Measurements from ENCODE around the gene SERAC1.

Gene SERAC1

GRCh38 chr6:158118886-158119285 lies 49.2 kb downstream of the SERAC1 start:
- DNase-seq = no peak

DNA sequence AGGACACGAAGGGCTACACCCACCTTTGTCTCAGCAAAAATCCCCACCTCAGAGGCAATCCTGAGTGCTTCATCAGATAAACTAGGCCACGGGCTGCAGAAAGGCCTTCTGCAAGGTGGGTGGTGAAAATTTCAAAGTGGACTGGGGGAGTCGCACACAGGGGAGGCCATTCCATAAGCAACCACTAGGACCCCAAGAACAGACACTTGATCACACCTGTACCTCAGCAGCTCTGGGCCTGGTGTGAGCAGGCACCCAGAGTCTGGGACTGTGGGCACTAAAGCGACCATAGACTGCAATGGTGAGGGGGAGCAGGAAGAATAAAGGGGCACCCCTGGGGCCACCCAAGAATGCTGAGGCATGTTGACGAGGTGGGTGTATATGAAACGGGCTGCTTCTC lies 52.6 kb downstream of the SERAC1 start:
- DNase-seq = no peak

DNA sequence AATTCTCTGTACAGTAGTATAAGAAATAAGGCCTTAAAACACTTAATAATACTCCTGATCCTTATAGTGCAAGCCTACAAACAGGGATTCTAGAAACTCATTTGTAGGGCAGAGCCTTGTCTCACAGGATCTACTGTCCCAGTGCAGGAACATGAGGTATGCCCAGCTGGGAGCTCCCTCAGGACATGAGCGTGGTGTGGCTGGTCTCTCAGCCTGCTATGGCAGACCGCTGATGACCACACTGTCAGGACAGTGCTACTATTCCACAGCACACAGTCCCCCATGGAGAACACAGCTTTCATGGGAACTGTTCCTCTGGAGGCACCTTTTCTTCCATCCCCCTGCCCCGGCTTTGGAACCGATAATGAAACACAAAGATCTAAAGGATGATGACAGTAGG lies 53.0 kb downstream of the SERAC1 start:
- DNase-seq = no peak

DNA sequence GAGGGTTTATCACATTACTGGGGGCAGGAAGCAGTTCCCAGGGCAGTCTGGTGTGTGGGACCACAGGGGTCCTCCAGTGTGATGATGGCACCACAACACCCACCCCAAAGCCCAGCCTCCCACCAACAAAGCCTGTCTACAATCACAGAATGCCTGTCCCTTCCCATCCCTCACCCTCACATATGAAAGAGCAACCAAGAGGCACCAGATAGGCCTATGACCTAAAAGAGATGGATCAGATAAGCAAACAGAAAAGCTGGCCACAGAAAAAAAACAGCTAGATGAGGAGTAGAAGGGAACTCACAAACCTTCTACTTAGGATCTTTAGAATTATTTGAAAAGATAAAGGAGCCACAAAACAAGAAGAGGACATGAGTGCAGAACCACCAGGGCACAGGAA lies 54.3 kb downstream of the SERAC1 start:
- no peak for DNase-seq

DNA sequence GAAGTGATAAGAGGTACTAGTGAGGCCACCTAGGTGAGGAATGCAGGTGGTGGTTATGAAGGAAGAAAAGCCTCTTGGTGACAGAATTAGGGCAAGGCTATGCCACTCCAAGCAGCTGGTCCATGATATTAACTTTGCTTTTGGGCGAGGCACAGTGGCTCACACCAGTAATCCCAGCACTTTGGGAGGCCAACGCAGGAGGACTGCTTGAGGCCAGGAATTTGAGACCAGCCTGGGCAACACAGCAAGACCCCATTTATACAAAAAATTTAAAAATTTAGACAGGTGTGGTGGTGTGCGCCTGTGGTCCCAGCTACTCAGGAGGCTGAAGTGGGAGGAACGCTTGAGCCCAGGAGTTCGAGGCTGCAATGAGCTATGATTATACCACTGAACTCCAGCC lies 56.1 kb downstream of the SERAC1 start:
- DNase-seq = no peak

- DNase-seq = no peak
These were observed 57.1 kb downstream of the SERAC1 start for GRCh38 chr6:158110986-158111385.

DNA sequence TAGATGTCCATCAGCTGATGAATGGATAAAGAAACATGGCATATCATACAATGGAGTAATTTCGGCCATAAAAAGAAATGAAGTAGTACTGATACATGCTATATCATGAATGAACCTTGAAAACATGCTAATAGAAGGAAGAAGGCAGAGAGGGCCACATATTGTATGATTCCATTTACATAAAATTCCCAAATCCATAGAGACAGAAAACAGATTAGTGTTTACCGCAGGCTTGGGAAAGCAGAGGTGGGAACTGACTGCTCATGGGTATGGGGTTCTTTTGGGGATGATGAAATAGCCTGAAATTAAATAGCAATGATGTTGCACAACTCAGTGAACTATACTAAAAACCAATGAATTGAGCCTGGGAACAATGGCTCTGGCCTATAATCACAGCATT lies 58.3 kb downstream of the SERAC1 start:
- no peak for DNase-seq

- no peak for DNase-seq
These were observed 63.4 kb downstream of the SERAC1 start for GRCh38 chr6:158104696-158105095.

- DNase-seq = no peak
These were observed 64.8 kb downstream of the SERAC1 start for GRCh38 chr6:158103228-158103627.

DNA sequence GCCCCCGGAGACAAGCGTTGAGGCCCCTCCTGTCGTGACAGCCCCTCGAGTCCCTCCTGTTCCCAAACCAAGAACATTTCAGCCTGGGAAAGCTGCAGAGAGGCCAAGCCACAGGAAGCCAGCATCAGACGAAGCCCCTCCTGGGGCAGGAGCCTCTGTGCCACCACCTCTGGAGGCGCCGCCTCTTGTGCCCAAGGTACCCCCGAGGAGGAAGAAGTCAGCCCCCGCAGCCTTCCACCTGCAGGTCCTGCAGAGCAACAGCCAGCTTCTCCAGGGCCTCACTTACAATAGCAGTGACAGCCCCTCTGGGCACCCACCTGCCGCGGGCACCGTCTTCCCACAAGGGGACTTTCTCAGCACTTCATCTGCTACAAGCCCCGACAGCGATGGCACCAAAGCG lies 72.4 kb downstream of the SERAC1 start:
- DNase-seq = no peak

DNA sequence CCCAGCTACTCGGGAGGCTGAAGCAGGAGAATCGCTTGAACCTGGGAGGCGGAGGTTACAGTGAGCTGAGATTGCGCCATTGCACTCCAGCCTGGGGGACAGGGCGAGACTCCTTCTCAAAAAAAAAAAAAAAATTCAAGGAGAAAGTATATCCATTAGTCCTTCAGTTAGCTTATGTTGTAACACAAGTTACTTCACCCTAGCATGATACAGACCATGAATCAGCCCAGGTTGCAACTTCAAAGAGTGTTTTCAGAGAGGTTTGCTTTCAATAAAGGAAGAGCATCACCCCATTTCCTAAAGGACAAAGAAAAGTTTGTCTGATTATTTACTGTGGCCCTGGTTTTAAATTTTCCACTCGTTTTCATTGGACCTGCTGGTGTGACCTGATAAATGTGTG lies 73.0 kb downstream of the SERAC1 start:
- DNase-seq = no peak

GRCh38 chr6:158092806-158093205 lies 75.3 kb downstream of the SERAC1 start:
- no peak for DNase-seq

- DNase-seq = no peak
These were observed 80.7 kb downstream of the SERAC1 start for GRCh38 chr6:158087224-158087867.

DNA sequence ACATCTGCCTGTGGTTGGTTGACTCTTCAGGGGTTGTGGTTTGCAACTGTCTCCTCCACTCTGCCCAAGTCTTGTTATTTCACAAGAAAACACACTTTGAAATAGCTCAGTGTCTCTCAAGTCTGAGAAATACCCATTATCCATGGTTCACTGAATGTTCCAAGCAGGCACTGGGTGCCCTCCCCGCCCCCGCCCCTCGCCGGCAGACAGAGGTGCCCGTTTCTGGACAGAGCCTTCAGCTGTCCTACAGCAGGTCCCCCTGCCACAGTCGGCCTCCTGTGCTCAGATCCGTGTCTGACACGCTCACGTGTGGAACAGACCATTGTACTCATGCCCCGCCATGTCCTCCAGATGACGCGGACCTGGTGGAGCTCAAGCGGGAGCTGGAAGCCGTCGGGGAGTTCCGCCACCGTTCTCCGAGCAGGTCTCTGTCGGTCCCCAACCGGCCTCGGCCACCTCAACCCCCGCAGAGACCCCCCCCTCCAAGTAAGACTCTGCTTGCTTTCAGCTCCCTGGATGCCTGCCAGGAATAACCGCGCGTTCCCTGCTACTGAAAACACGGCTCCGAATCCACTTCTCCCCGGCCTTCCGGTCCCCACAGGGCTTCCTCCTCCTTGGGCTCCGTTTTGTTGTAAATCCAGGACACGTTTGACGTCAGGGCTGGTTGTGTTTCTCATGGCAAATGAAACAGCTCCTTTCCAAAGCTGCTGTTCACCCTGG lies 81.4 kb downstream of the SERAC1 start:
- DNase-seq = no peak

- no peak for DNase-seq
These were observed 82.0 kb downstream of the SERAC1 start for GRCh38 chr6:158086054-158086503.

DNA sequence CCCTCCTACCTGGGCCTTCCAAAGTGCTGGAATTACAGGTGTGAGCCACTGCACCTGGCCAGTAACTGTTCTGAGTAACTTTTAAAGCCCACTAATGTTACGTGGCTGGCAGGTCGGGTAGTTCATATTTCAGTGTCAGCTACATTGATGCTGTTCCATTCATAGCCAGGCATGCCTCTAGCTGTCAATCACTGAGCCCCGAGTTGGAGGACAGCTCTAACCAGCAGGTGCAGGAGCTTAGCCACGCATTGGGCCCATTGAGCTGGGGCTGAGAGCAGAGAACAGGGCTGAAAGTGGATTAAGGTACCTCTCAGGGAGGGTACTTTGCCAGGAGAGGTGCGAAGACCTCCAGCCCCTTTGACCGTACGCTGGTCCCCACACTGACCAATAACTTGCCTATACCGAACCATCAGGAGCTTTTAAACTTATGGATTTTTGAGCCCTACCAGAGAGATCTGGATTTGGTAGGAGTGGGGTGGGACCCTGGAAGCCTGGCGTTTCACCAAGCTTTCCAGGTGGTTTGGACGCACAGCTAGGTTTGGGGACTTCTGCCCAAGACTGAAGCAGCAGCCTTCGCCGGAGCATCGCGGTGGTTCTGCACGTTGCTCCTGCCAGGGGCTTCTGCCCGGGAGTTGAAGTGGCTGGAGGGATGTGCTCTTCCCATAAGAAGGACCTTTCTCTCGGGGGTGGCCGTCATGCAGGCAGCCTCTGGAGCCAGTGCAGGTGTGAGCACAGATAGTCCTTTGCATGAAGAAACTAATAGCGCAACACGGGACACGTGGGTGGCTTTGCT lies 82.6 kb downstream of the SERAC1 start:
- DNase-seq = no peak

DNA sequence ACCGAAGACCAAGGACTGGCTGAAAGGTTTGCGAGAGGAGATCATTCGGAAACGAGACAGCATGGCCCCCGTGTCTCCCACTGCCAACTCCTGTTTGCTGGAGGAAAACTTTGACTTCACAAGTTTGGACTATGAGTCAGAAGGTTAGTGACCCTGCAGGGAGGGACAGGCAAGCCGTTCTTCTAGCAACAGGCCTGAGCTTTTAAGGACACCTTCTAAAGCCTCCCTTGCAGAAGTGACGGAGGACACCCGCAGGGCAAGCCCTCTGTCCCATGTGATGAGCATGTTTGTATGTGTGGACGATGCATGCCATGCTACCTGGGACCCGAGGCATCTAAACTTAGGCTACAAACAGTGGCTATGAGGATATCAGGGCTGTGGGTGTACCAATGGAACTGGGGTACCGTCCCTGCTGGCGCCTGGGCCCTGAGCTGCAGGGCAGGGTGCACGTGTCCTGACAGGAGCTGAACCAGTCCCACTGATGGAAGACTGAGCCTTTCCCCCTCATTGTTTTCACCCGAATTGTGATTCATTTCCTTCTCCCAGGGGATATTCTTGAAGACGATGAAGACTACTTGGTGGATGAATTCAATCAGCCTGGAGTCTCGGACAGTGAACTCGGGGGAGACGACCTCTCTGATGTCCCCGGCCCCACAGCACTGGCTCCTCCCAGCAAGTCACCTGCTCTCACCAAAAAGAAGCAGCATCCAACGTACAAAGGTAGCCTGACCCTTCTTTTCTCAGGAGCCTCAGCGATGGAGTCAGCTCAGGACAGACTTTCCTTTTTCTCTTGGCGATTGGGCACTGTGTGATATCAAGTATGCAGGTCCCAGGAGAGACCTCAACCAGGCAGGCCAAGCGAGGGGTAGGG lies 84.4 kb downstream of the SERAC1 start:
- DNase-seq = no peak

GRCh38 chr6:158081657-158081935 lies 86.5 kb downstream of the SERAC1 start:
- DNase-seq = no peak

- no peak for DNase-seq
These were observed 87.0 kb downstream of the SERAC1 start for GRCh38 chr6:158080849-158081656.

DNA sequence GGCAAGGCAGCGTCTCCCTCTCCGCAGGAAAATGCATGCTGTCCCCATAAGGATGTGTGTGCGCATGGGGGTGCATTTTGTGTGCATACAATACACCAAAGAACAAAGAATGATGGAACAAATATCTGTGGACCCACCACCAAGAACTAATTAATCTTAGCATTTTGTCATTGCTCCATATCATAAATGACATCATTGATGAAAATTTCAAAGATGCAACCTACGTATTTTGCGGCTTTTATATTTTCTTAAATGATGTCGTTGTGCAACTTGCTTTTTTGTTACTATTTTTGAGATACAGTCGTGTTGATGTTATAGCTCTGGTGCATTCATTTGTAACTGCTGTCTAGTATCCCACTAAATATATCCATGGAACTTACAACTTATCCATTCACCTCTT lies 89.7 kb downstream of the SERAC1 start:
- no peak for DNase-seq

- no peak for DNase-seq
These were observed 90.4 kb downstream of the SERAC1 start for GRCh38 chr6:158077676-158078075.

DNA sequence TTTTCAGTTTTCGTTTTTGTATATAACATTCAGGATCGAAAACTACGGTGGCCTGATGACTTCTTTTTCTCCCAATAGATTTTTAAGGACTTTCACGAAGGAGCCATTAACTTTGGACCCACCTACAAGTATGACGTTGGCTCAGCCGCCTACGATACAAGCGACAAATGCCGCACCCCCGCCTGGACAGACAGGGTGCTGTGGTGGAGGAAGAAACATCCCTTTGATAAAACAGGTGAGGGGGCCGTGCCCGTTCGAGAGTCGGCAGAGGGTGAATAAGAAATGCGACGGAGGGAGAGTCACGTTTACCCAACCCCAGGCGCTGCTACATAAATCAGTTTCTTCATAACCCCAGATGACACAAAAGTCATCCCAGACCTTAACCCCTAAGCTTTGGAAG lies 91.5 kb downstream of the SERAC1 start:
- no peak for DNase-seq

All from NCI-H1694 treated with DMSO at 0.1 percent for 48 hours (cell line).